Stimulated activated naive CD8-positive, alpha-beta T cell treated with anti-CD3 and anti-CD28 coated beads, Interleukin-15, amount 100 ng/mL, for 72 hours (primary cell): ENCODE data around the gene CCDC92.
"Not testable (repeated sequence)": the region's sequence is repeated elsewhere in the genome, so short reads cannot be mapped to it uniquely, and the experiment has no call there.

Experiments
- ATAC-seq: fragments of 150-1000 bp; cut with Tn5 transposase; 2 replicates; pipeline ENCODE4 v1.10.0; 2021; ENCODE audit warnings: mild to moderate bottlenecking, moderate library complexity
- DNase-seq, 2 donors: peaks; one replicate each; pipeline ENCODE4 v3.0.0; 2021 to 2022
- H3K27ac Mint-ChIP-seq, 2 donors: one replicate each; pipeline ENCODE4 v1.8.0; 2022; ENCODE audit warnings: mild to moderate bottlenecking in 2 of 2, mixed read lengths in 2 of 2, moderate library complexity in 2 of 2
- H3K27me3 Mint-ChIP-seq: one replicate; pipeline ENCODE4 v1.8.0; 2022; ENCODE audit warnings: mixed read lengths
- H3K4me1 Mint-ChIP-seq: one replicate; pipeline ENCODE4 v1.8.0; 2022; ENCODE audit warnings: mild to moderate bottlenecking, mixed read lengths
- H3K4me3 Mint-ChIP-seq, 2 donors: one replicate each; pipeline ENCODE4 v1.8.0; 2022; ENCODE audit warnings: mild to moderate bottlenecking in 2 of 2, mixed read lengths in 2 of 2, moderate library complexity in 1 of 2
- H3K9me3 Mint-ChIP-seq, 2 donors: one replicate each; pipeline ENCODE4 v1.8.0; 2022; ENCODE audit warnings: mixed read lengths in 2 of 2

Gene CCDC92

DNA sequence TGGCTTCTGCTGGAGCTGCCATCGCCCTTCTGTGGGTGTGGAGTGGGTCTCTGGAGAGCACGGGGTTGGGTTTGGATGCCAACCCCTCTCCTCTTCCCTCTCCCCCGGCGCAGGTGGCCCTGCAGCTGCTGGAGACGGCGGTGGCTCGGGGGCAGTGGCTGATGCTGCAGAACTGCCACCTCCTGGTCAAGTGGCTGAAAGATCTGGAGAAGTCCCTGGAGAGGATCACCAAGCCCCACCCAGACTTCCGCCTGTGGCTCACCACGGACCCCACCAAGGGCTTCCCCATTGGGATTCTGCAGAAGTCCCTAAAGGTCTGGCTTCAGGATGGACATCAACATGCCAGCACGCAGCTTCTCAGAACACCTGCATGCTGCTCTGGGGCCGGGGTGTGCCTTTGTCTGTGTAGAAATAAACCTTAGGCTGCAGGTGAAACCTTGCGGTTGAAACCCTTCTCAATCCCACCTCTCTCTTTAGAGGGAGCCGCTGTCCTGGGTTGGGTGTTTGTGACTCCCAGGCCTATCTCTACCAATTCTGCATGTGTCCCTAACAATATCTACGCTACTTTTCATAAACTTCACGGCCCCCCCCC, 44.3 kb downstream of the CCDC92 start:
- peaks cover 35% of the 10 kb centered on the region for H3K4me1 Mint-ChIP-seq
- no peak overlapping the region for H3K27ac Mint-ChIP-seq
- DNase-seq (no peak), ATAC-seq (no peak)
- peaks cover 15% of the 10 kb centered on the region for H3K27me3 Mint-ChIP-seq
- H3K4me3 Mint-ChIP-seq: no peak overlapping the region
- H3K9me3 Mint-ChIP-seq: no peaks in the 10 kb centered on the region

DNA sequence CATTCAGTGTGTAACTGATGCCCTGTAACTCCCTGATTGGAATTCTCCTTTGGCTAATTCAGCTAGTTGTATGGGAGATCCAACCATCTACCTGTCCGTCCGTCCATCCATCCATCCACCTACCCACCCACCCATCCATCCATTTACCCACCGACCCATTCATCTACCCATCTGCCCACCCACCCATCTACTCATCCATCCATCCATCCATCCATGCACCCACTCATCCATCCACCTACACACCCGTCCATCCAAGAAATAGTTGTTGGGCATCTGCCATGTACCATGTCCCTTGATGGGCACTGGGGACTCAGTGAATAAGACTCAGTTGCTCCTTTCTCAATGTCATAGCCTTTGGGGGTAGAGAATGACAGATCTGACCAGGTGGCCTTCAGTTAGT, 48.1 kb downstream of the CCDC92 start:
- peaks cover 21% of the 10 kb centered on the region for H3K4me1 Mint-ChIP-seq
- ATAC-seq: no peak
- H3K9me3 Mint-ChIP-seq: no peaks in the 10 kb centered on the region
- no peak overlapping the region for H3K4me3 Mint-ChIP-seq
- no peak for DNase-seq
- H3K27me3 Mint-ChIP-seq: no peaks in the 10 kb centered on the region
- no peak overlapping the region for H3K27ac Mint-ChIP-seq

DNA sequence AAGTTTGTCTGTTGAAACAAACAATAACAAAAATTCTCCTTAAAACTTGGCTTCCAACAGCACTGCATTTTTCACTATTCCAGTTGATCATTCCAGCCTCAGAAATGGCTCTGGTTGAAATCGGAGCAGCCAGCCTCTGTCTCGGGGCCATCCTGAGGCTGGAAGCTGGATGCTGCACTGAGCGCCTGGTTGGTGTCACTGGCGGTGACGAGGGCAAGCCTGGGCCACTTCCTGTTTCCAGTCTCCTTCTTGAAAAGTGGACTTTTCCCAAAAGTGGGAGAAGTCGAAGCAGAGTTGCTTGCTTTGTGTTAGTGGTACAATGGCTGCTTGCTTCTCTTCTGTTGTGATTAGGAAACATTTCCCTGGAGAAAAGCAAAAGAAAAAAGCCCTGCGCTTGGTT, 48.7 kb downstream of the CCDC92 start:
- no peak for ATAC-seq
- Mint-ChIP-seq H3K4me1 (peaks cover 18% of the 10 kb centered on the region), H3K9me3 (no peaks in the 10 kb centered on the region), H3K27ac (no peak overlapping the region), H3K27me3 (no peaks in the 10 kb centered on the region), H3K4me3 (no peak overlapping the region)
- DNase-seq: no peak

DNA sequence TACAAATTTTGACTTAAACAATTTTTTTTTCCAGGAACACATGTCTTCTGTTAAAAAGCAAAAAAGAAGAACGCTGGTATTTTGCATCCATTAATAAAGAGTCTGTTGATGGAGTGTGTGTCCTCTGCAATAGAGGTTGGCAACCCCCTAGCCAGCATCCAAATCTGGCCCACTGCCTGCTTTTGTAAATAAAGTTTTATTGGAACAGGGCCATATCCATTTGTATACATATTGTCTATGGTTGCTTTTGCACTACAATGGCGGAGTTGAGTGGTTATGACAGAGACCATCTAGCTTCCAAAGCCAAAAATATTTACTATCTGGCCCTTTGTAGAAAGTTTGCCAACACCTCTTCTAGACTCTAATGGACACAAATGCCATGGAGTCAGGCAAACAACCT, 49.6 kb downstream of the CCDC92 start:
- H3K4me1 Mint-ChIP-seq: peaks cover 13% of the 10 kb centered on the region
- no peaks in the 10 kb centered on the region for H3K9me3 Mint-ChIP-seq
- ATAC-seq (no peak), DNase-seq (no peak)
- no peak overlapping the region for H3K4me3 Mint-ChIP-seq
- H3K27me3 Mint-ChIP-seq: no peaks in the 10 kb centered on the region
- H3K27ac Mint-ChIP-seq: no peak overlapping the region

DNA sequence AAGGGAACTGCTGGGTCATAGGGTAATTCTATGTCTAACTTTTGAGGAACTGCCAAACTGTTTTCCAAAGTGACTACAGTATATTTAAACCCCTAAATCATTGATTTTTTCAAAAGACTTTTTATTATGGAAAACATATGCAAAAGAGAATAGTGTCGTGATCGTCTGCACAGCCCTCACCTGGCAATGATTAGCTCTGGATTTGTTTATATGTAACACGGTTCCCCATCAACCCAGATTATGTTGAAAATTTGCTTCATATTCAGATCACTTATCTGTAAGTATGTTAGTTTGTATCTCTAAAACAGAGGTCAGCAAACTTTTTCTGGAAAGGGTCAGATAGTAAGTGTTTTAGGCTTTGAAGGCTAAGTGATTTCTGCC, 52.7 kb downstream of the CCDC92 start:
- H3K4me1 Mint-ChIP-seq: peaks cover 27% of the 10 kb centered on the region
- H3K27me3 Mint-ChIP-seq: no peaks in the 10 kb centered on the region
- ATAC-seq (no peak), DNase-seq (no peak)
- H3K9me3 Mint-ChIP-seq: no peaks in the 10 kb centered on the region
- H3K4me3 Mint-ChIP-seq: no peak overlapping the region
- no peak overlapping the region for H3K27ac Mint-ChIP-seq

DNA sequence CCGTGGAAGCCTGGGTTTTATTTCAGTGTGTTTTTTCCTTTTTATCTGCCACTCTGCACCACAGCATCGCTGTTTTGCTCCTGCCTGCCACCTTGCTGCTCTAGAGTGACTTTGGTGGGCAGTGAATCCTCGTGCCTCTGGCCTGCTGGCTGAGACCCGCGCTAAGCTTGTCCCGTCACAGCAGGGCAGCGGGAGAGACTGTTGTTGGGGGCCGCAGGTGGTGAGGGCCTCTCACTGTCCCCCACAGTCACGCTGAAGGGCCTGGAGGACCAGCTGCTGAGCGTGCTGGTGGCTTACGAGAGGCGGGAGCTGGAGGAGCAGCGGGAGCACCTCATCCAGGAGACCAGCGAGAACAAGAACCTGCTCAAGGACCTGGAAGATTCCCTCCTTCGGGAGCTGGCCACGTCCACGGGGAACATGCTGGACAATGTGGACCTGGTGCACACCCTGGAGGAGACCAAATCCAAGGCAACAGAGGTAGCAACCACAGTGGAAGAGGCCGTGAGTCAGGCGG, 55.2 kb downstream of the CCDC92 start:
- no peak for ATAC-seq
- no peaks in the 10 kb centered on the region for H3K9me3 Mint-ChIP-seq
- no peak overlapping the region for H3K4me3 Mint-ChIP-seq
- H3K27me3 Mint-ChIP-seq: no peaks in the 10 kb centered on the region
- H3K4me1 Mint-ChIP-seq: peaks cover 27% of the 10 kb centered on the region
- no peak overlapping the region for H3K27ac Mint-ChIP-seq
- no peak for DNase-seq

DNA sequence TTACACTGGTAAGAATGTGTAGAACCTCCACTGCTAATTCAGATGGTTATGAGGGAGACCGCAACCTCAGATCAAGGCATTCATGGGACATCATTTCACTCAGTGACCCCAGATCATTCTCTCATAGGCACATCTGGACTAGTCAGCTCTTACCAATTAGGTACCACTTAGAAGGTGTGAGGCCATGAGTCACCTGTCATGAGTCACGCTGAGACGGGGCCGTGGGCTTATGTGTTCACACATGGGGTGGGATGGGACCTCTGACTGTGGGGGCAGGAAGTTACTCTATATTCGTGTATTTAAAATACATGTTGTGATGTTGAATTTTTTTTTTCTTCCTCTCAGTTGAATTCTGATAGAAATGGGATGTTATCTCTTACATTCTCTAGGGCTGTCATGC, 55.9 kb downstream of the CCDC92 start:
- H3K27me3 Mint-ChIP-seq: no peaks in the 10 kb centered on the region
- no peak overlapping the region for H3K27ac Mint-ChIP-seq
- peak; percentile 99 for ATAC-seq
- no peak overlapping the region for H3K4me3 Mint-ChIP-seq
- H3K4me1 Mint-ChIP-seq: peaks cover 24% of the 10 kb centered on the region
- peak; percentile 59 to 66 for DNase-seq
- H3K9me3 Mint-ChIP-seq: no peaks in the 10 kb centered on the region

DNA sequence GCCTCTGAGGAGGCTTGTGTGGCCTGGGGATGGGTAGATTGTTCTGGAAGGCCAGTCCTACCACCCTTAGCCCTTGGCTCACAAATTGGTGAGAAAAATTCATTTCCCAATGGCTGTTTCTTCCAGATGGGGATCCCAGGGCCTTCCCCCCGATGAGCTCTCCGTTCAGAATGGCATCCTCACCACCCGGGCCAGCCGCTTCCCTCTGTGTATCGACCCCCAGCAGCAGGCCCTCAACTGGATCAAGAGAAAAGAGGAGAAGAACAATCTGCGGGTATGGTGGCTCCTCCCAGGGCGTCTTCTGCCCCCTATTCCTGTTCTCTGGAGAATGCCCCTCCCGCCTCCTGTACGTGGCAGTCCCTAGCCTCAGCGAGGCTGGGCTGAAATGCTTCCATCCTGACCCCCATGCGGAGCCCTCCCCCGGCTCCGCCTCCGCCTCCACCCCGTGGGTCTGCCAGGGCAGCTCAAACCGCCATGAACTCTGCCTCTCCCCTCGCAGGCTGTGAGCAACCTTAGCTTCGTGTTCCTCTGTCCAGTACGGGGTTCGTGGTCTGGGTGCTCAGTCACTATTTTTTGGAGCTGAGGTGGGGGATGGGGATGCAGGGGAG, 57.8 kb downstream of the CCDC92 start:
- Mint-ChIP-seq H3K4me3 (no peak overlapping the region), H3K27ac (no peak overlapping the region), H3K4me1 (peaks cover 20% of the 10 kb centered on the region), H3K9me3 (no peaks in the 10 kb centered on the region), H3K27me3 (no peaks in the 10 kb centered on the region)
- ATAC-seq: no peak
- no peak for DNase-seq

DNA sequence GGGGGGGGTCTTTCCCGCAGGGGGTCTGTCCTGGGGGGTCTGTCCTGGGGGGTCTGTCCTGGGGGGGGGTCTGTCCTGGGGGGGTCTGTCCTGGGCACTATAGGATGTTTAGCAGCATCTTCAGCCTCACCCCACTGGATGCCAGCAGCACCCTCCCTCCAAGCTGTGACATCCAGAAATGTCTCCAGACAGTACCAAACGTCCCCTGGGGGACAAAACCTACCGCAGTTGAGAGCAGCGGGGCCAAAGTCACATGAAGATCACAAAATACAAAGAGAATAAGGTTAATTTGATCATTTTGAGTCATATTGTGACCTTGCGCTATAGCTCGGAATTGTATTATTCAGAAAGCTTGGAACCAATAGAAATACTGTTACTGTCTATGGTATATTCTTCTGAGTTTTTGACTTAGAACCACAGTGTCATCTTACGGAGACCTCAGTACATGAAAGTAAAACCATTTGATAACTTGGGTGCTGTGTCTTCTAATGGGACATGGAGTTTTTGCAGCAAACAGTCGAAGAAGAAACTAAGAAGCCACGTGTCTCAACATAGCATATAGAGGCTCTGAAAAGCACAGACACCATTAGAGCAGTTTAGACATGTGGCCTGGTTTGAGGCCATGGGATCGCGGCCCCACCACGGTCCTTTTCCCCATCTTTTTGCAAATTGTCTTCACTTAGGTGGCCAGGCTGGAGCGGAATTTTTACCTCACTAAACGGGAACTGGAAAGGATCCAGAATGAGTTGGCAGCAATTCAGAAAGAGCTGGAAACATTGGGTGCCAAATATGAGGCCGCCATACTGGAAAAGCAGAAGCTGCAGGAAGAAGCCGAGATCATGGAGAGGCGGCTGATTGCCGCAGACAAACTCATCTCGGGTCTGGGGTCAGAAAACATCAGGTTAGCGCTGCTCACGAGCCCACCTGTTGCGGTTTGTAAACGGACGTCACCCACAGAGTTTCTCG, 59.9 kb downstream of the CCDC92 start:
- no peaks in the 10 kb centered on the region for H3K27me3 Mint-ChIP-seq
- ATAC-seq: no peak
- no peak overlapping the region for H3K4me3 Mint-ChIP-seq
- no peaks in the 10 kb centered on the region for H3K9me3 Mint-ChIP-seq
- H3K27ac Mint-ChIP-seq: peak overlapping the region in 1 of 2 donors; percentile 64
- DNase-seq: peak in 1 of 2 donors; percentile 28
- peaks cover 20% of the 10 kb centered on the region for H3K4me1 Mint-ChIP-seq

DNA sequence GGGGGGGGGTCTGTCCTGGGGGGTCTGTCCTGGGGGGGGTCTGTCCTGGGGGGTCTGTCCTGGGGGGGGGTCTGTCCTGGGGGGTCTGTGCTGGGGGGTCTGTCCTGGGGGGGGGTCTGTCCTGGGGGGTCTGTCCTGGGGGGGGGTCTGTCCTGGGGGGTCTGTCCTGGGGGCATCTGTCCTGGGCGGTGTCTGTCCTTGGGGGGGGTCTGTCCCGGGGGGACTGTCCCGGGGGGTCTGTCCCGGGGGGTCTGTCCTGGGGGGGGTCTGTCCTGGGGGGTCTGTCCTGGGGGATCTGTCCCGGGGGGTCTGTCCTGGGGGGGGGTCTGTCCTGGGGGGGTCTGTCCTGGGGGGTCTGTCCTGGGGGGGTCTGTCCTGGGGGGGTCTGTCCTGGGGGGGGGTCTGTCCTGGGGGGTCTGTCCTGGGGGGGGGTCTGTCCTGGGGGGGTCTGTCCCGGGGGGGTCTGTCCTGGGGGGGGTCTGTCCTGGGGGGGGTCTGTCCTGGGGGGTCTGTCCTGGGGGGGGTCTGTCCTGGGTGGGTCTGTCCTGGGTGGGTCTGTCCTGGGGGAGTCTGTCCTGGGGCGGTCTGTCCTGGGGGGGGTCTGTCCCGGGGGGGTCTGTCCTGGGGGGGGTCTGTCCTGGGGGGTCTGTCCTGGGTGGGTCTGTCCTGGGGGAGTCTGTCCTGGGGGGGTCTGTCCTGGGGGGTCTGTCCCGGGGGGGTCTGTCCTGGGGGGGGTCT, 60.8 kb downstream of the CCDC92 start:
- H3K4me3 Mint-ChIP-seq, H3K9me3 Mint-ChIP-seq, DNase-seq, ATAC-seq, H3K27me3 Mint-ChIP-seq, H3K27ac Mint-ChIP-seq: not testable (repeated sequence)
- peaks cover 12% of the 10 kb centered on the region for H3K4me1 Mint-ChIP-seq

DNA sequence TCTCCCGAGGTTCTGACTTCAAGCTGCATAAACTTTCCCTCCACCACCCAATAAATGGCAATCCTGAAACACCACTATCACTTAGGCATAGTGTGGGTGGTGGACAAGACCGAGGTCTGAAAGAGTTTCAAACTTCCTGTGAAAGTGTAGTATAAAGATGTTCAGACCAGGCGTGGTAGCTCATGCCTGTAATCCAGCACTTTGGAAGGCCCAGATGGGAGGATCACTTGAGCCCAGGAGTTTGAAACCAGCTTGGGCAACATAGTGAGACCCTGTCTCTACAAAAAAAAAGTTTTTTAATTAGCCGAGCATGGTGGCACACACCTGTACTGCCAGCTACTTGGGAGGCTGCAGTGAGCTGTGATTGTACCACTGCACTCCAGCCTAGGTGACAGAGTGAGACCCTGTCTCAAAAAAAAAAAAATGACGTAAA, 61.9 kb downstream of the CCDC92 start:
- Mint-ChIP-seq H3K9me3 (no peaks in the 10 kb centered on the region), H3K4me3 (no peak overlapping the region), H3K4me1 (peaks cover 5% of the 10 kb centered on the region), H3K27ac (peak overlapping the region in 1 of 2 donors; percentile 29), H3K27me3 (no peaks in the 10 kb centered on the region)
- DNase-seq: peak in 1 of 2 donors; percentile 42
- peak; percentile 45 for ATAC-seq

DNA sequence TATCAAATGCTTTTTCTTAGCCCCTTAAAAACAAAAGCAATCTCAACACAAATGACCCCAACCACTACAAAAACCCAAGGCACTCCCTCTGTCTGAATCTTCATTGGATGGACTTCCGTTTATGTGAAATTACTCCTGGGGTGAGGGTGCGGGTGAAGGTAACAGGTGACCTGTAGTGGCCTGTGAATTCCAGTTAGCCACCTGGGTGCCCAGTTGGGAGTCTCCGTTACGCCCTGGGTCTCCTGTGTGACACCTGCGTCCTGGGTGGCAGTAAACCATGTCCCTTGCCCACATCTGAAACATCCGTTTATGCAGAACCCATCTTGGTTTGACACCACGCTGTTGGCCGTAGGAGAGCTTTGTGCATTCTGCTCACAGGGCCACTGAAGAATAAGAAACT, 62.6 kb downstream of the CCDC92 start:
- no peaks in the 10 kb centered on the region for H3K27me3 Mint-ChIP-seq
- no peak for ATAC-seq

DNA sequence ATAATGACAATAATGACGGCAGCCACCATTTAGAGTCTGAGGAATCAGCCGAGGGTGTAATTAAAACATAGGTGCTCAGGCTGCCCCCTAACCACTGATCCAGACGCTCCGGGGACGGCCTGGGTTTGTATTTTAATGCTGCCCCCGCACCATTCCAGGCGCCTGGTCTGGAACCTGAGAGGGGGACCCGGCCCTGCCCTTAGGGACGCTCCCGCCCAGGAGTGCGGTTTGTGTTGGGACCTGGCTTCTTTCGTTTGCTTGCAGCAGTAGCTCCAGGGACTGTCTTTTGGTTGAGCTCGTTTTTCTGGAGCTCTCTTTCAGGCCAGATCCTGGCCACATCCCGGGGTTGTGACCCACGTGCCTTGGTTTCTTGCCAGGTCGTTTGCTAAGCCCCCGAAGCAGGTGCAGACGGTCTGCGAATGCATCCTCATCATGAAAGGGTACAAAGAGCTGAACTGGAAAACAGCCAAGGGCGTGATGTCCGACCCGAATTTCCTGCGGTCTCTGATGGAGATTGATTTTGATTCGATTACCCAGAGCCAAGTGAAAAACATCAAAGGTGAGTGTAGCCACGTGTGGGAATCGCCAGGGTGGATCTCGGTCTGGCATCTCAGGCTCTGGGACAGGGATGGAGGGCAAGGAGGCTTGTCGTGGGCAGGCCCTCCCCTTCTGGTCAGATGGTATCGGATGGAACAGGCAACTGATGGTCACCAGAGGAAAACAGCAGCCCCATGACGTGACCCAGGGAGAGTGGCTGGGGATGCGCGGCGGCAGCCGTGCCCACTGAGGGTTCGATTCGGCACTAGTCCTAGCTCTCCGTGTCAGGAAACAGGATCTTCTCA, 63.5 kb downstream of the CCDC92 start:
- Mint-ChIP-seq H3K4me3 (no peak overlapping the region), H3K27ac (no peak overlapping the region)

More for the DNA sequence above, 62.6 kb downstream of the CCDC92 start:
- H3K4me1 Mint-ChIP-seq: peaks cover 12% of the 10 kb centered on the region
- no peak overlapping the region for H3K4me3 Mint-ChIP-seq
- DNase-seq: no peak
- H3K27ac Mint-ChIP-seq: no peak overlapping the region
- no peaks in the 10 kb centered on the region for H3K9me3 Mint-ChIP-seq

DNA sequence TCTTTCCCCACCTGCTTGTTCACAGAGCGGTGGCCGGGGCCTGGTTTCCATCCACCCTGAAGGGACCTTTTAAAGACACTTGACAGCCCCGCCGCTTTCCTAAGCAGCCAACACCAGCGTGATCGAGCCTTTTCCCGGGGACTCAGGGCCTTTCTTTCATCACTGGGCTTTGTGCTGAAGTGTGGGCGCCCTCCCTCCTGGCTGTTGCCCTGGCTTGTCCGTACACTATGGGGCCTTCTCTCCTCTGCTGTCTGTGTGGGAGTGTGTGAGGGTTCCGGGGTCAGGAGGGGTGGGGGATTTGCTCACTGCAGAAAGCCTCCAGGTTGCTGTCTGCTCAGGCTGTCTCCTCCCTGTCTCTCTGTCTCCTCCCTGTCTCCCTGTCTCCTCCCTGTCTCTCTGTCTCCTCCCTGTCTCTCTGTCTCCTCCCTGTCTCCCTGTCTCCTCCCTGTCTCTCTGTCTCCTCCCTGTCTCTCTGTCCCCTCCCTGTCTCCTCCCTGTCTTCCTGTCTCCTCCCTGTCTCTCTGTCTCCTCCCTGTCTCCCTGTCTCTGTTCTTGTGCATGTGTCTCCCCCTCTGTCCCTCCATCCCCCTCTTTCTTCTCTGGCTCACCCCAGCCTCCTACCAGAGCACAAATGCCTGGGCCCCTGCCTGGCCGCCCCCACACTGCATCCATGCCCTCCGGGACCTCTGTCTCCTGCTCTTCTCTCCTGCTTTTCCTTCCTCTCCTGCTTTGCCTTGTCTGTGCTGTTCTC, 64.7 kb downstream of the CCDC92 start:
- Mint-ChIP-seq H3K4me3 (no peak overlapping the region), H3K27me3 (no peaks in the 10 kb centered on the region), H3K27ac (peak overlapping the region in 1 of 2 donors; percentile 13), H3K9me3 (no peaks in the 10 kb centered on the region), H3K4me1 (peaks cover 13% of the 10 kb centered on the region)
- ATAC-seq (peak; percentile 8), DNase-seq (no peak)

More for the DNA sequence above, 63.5 kb downstream of the CCDC92 start:
- ATAC-seq (no peak), DNase-seq (no peak)
- Mint-ChIP-seq H3K27me3 (no peaks in the 10 kb centered on the region), H3K4me1 (peaks cover 13% of the 10 kb centered on the region), H3K9me3 (no peaks in the 10 kb centered on the region)
